ENCODE data around the gene CDH13.
A peak's percentile ranks its signal among the peaks of the same experiment; 100 is the strongest.

CDH13 gene

DNA sequence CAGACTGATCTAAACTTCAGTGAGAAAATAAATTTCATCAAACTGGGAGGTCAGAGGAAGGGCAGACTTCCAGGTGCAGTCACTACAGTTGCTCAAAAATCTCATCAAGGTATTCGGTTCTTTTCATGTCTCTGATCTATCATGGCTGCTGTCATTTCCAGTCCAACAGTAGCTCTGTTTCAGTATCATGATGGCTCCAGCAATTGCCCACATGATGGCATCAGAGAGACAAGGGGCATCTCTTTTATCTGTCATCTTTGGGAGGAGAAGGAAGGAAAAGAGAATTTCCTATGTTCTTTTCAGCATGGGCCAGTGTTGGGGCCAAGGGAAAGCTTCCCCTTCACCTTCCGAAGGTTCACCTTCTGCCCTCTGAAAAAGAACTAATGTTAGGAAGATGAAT lies 676.1 kb downstream of the CDH13 start:
- Histone ChIP-seq H3K79me1 (replicated peaks; ENCODE audit: low read length, poor library complexity, severe bottlenecking) (peaks cover 6% of the 10 kb centered on the region), H3K4me1 (ENCODE audit: control insufficient read depth, insufficient read depth, low read depth, low read length) (peaks cover 2% of the 10 kb centered on the region), H2BK5ac (ENCODE audit: low read depth, low read length, poor library complexity, severe bottlenecking) (no peak overlapping the region), H2AK5ac (ENCODE audit: low read length, severe bottlenecking) (no peak overlapping the region), H3K23ac (ENCODE audit: low read length in 2 of 2) (no peak overlapping the region), H3K18ac (ENCODE audit: low read depth in 1 of 2, low read length in 2 of 2) (no peak overlapping the region), H2BK120ac (ENCODE audit: low read depth, low read length) (no peak overlapping the region), H4K91ac (ENCODE audit: low read length) (no peak overlapping the region), H3K14ac (ENCODE audit: low read length in 2 of 2) (no peak overlapping the region), H2BK15ac (ENCODE audit: low read depth, poor library complexity, severe bottlenecking) (no peak overlapping the region), H3K4ac (ENCODE audit: low read depth in 1 of 2, low read length in 2 of 2) (no peak overlapping the region), H3K27me3 (ENCODE audit: control insufficient read depth in 1 of 2, insufficient read depth in 1 of 2, low read length in 2 of 2) (no peaks in the 10 kb centered on the region), H3K27ac (ENCODE audit: low read length, poor library complexity, severe bottlenecking) (no peak overlapping the region), H3K9me3 (ENCODE audit: control insufficient read depth, low read length) (no peaks in the 10 kb centered on the region), H4K8ac (ENCODE audit: low read length) (no peak overlapping the region), H3K4me3 (ENCODE audit: insufficient read depth in 1 of 2, low read depth in 1 of 2, low read length in 2 of 2) (no peak overlapping the region), H3K4me2 (ENCODE audit: low read length, poor library complexity, severe bottlenecking) (no peak overlapping the region), H3K9ac (ENCODE audit: low read length) (no peak overlapping the region), H2BK12ac (ENCODE audit: low read length in 2 of 2) (no peak overlapping the region), H3K36me3 (ENCODE audit: control insufficient read depth in 1 of 2, insufficient read depth in 2 of 2, low read depth in 1 of 2, low read length in 2 of 2) (no peaks in the 10 kb centered on the region), H2AFZ (ENCODE audit: low read depth, low read length) (no peak overlapping the region)
- no peak for DNase-seq
- 100% methylated on average over 2 of the region's 2 CpGs for WGBS

GRCh38 chr16:83305092-83305491 lies 678.3 kb downstream of the CDH13 start:
- H3K4me3 ChIP-seq (ENCODE audit: insufficient read depth in 1 of 2, low read depth in 1 of 2, low read length in 2 of 2), result no peak overlapping the region
- no peak overlapping the region for H2AFZ ChIP-seq (ENCODE audit: low read depth, low read length)
- no peak overlapping the region for H3K4me2 ChIP-seq (ENCODE audit: low read length, poor library complexity, severe bottlenecking)
- peaks cover 2% of the 10 kb centered on the region for H3K4me1 ChIP-seq (ENCODE audit: control insufficient read depth, insufficient read depth, low read depth, low read length)
- H3K27me3 ChIP-seq (ENCODE audit: control insufficient read depth in 1 of 2, insufficient read depth in 1 of 2, low read length in 2 of 2), result no peaks in the 10 kb centered on the region
- no peak overlapping the region for H3K23ac ChIP-seq (ENCODE audit: low read length in 2 of 2)
- peak overlapping the region; percentile 39 for H4K8ac ChIP-seq (ENCODE audit: low read length)
- H3K27ac ChIP-seq (ENCODE audit: low read length, poor library complexity, severe bottlenecking), result no peak overlapping the region
- no peaks in the 10 kb centered on the region for H3K36me3 ChIP-seq (ENCODE audit: control insufficient read depth in 1 of 2, insufficient read depth in 2 of 2, low read depth in 1 of 2, low read length in 2 of 2)
- no peak overlapping the region for H4K91ac ChIP-seq (ENCODE audit: low read length)
- DNase-seq, result peak; percentile 93
- H2BK120ac ChIP-seq (ENCODE audit: low read depth, low read length), result no peak overlapping the region
- H3K18ac ChIP-seq (ENCODE audit: low read depth in 1 of 2, low read length in 2 of 2), result peak overlapping the region in 1 of 2 experiments; percentile 12
- no peaks in the 10 kb centered on the region for H3K9me3 ChIP-seq (ENCODE audit: control insufficient read depth, low read length)
- H3K79me1 ChIP-seq (replicated peaks; ENCODE audit: low read length, poor library complexity, severe bottlenecking), result peaks cover 8% of the 10 kb centered on the region
- no peak overlapping the region for H2BK5ac ChIP-seq (ENCODE audit: low read depth, low read length, poor library complexity, severe bottlenecking)
- no peak overlapping the region for H2AK5ac ChIP-seq (ENCODE audit: low read length, severe bottlenecking)
- H3K14ac ChIP-seq (ENCODE audit: low read length in 2 of 2), result no peak overlapping the region
- no peak overlapping the region for H3K9ac ChIP-seq (ENCODE audit: low read length)
- H2BK15ac ChIP-seq (ENCODE audit: low read depth, poor library complexity, severe bottlenecking), result peak overlapping the region; percentile 76
- no CpG with 5 or more reads among the region's 1 CpG for WGBS
- H2BK12ac ChIP-seq (ENCODE audit: low read length in 2 of 2), result peak overlapping the region; percentile 38 to 53
- no peak overlapping the region for H3K4ac ChIP-seq (ENCODE audit: low read depth in 1 of 2, low read length in 2 of 2)

DNA sequence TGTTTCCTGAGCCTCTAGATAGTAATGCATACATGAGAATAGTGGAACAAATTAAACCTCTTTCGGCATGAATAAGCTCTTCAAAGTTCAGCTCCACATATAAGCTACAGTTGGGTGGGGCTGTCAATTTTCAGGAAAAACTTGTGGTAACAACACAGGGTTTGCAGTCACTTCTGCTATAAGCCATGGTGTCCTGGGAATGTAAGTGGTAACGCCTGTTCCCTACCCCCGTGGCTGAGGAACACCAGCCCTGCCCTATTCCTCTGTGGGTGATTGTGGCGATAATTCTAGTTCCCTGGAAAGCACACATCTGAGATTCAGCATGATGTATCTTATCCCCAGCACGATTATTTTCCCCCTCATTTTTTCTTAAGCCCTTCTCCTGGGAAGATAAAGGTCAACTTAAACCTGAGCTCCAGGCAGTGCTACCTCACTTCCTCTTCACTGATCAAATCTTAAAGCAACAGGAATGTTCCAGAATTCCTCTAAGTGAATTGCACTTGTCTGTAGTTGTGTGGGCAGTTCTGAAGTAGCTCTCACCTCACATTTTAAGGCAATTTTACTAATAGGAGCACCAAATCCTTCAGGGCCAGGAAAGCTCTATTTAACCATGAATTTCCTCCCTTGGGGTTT lies 680.3 kb downstream of the CDH13 start:
- no peak overlapping the region for H2AFZ ChIP-seq (ENCODE audit: low read depth, low read length)

GRCh38 chr16:83307594-83307992 lies 680.8 kb downstream of the CDH13 start:
- H3K23ac ChIP-seq (ENCODE audit: low read length in 2 of 2), result no peak overlapping the region
- H3K4ac ChIP-seq (ENCODE audit: low read depth in 1 of 2, low read length in 2 of 2), result no peak overlapping the region
- no peak overlapping the region for H3K18ac ChIP-seq (ENCODE audit: low read depth in 1 of 2, low read length in 2 of 2)
- DNase-seq, result no peak
- H3K14ac ChIP-seq (ENCODE audit: low read length in 2 of 2), result no peak overlapping the region
- H4K91ac ChIP-seq (ENCODE audit: low read length), result no peak overlapping the region
- H2BK5ac ChIP-seq (ENCODE audit: low read depth, low read length, poor library complexity, severe bottlenecking), result no peak overlapping the region
- H2BK12ac ChIP-seq (ENCODE audit: low read length in 2 of 2), result no peak overlapping the region
- no peak overlapping the region for H3K4me2 ChIP-seq (ENCODE audit: low read length, poor library complexity, severe bottlenecking)
- no peaks in the 10 kb centered on the region for H3K36me3 ChIP-seq (ENCODE audit: control insufficient read depth in 1 of 2, insufficient read depth in 2 of 2, low read depth in 1 of 2, low read length in 2 of 2)
- H3K9ac ChIP-seq (ENCODE audit: low read length), result no peak overlapping the region
- no peak overlapping the region for H3K4me3 ChIP-seq (ENCODE audit: insufficient read depth in 1 of 2, low read depth in 1 of 2, low read length in 2 of 2)
- H3K9me3 ChIP-seq (ENCODE audit: control insufficient read depth, low read length), result no peaks in the 10 kb centered on the region
- WGBS, result 100% methylated on average over 1 of the region's 6 CpGs
- H3K4me1 ChIP-seq (ENCODE audit: control insufficient read depth, insufficient read depth, low read depth, low read length), result peaks cover 2% of the 10 kb centered on the region
- no peak overlapping the region for H4K8ac ChIP-seq (ENCODE audit: low read length)
- no peak overlapping the region for H2BK120ac ChIP-seq (ENCODE audit: low read depth, low read length)
- no peak overlapping the region for H2BK15ac ChIP-seq (ENCODE audit: low read depth, poor library complexity, severe bottlenecking)
- H3K79me1 ChIP-seq (replicated peaks; ENCODE audit: low read length, poor library complexity, severe bottlenecking), result peaks cover 6% of the 10 kb centered on the region
- no peak overlapping the region for H3K27ac ChIP-seq (ENCODE audit: low read length, poor library complexity, severe bottlenecking)
- H2AK5ac ChIP-seq (ENCODE audit: low read length, severe bottlenecking), result no peak overlapping the region
- H3K27me3 ChIP-seq (ENCODE audit: control insufficient read depth in 1 of 2, insufficient read depth in 1 of 2, low read length in 2 of 2), result no peaks in the 10 kb centered on the region
- no peak overlapping the region for H2AFZ ChIP-seq (ENCODE audit: low read depth, low read length)

More for the DNA sequence above, 680.3 kb downstream of the CDH13 start:
- no peak overlapping the region for H2BK15ac ChIP-seq (ENCODE audit: low read depth, poor library complexity, severe bottlenecking)
- peaks cover 6% of the 10 kb centered on the region for H3K79me1 ChIP-seq (replicated peaks; ENCODE audit: low read length, poor library complexity, severe bottlenecking)
- no peak overlapping the region for H3K14ac ChIP-seq (ENCODE audit: low read length in 2 of 2)
- no peaks in the 10 kb centered on the region for H3K9me3 ChIP-seq (ENCODE audit: control insufficient read depth, low read length)
- H4K8ac ChIP-seq (ENCODE audit: low read length), result no peak overlapping the region
- no peak overlapping the region for H3K4ac ChIP-seq (ENCODE audit: low read depth in 1 of 2, low read length in 2 of 2)
- no peak overlapping the region for H2BK120ac ChIP-seq (ENCODE audit: low read depth, low read length)
- no peak overlapping the region for H4K91ac ChIP-seq (ENCODE audit: low read length)
- H3K23ac ChIP-seq (ENCODE audit: low read length in 2 of 2), result no peak overlapping the region
- no peak overlapping the region for H3K18ac ChIP-seq (ENCODE audit: low read depth in 1 of 2, low read length in 2 of 2)
- H2BK5ac ChIP-seq (ENCODE audit: low read depth, low read length, poor library complexity, severe bottlenecking), result no peak overlapping the region
- no peaks in the 10 kb centered on the region for H3K36me3 ChIP-seq (ENCODE audit: control insufficient read depth in 1 of 2, insufficient read depth in 2 of 2, low read depth in 1 of 2, low read length in 2 of 2)
- WGBS, result 84% methylated on average over 5 of the region's 5 CpGs
- H3K27me3 ChIP-seq (ENCODE audit: control insufficient read depth in 1 of 2, insufficient read depth in 1 of 2, low read length in 2 of 2), result no peaks in the 10 kb centered on the region
- no peak overlapping the region for H2AK5ac ChIP-seq (ENCODE audit: low read length, severe bottlenecking)
- no peak overlapping the region for H3K4me2 ChIP-seq (ENCODE audit: low read length, poor library complexity, severe bottlenecking)
- H3K27ac ChIP-seq (ENCODE audit: low read length, poor library complexity, severe bottlenecking), result no peak overlapping the region
- H3K4me1 ChIP-seq (ENCODE audit: control insufficient read depth, insufficient read depth, low read depth, low read length), result peaks cover 2% of the 10 kb centered on the region
- no peak overlapping the region for H3K9ac ChIP-seq (ENCODE audit: low read length)
- no peak for DNase-seq
- H3K4me3 ChIP-seq (ENCODE audit: insufficient read depth in 1 of 2, low read depth in 1 of 2, low read length in 2 of 2), result no peak overlapping the region
- H2BK12ac ChIP-seq (ENCODE audit: low read length in 2 of 2), result no peak overlapping the region
